HCEC 1CT (cell line): Measurements from ENCODE around the gene PCMT1.

Experiments
- DNase-seq: peaks from one replicate; pipeline ENCODE4 v3.0.0-alpha.2; 2017

Gene PCMT1

DNA sequence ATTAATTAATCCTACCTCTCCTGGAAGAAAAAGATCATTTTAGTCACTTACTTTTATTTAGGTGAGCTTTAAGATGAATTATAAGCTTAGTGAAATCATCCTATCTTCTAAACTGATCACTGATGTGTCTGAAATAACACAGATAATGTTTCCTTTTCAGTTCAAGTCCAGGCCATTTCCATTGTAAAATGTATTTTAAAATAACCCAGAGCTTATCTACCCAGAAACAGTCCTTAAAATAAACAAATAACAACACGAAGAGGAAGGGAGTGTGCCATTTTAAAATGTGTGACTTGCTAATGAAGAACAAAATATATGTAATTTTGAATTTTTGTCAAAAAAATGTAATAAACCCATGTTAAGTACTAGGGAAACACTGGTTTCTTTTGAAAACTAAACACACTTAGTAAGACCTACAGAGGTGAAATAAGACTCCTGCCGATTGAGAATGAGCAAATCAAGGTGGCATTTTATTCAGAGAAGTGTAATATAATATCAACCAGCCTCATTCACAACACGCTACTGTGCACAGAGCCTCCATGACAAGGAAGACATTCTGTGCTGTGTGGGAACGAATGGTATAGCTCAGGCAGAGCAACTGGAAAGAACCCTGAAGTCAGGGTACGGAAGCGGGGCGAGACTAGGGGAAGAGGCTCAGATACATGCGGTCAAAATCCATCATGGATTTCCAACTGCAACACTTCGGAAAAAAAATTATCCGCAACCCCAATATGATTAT lies 106.9 kb downstream of the PCMT1 start:
- no peak for DNase-seq

GRCh38 chr6:149857541-149857940 lies 108.0 kb downstream of the PCMT1 start:
- no peak for DNase-seq

- peak; percentile 92 for DNase-seq
These were observed 109.8 kb downstream of the PCMT1 start for GRCh38 chr6:149859368-149859767.

DNA sequence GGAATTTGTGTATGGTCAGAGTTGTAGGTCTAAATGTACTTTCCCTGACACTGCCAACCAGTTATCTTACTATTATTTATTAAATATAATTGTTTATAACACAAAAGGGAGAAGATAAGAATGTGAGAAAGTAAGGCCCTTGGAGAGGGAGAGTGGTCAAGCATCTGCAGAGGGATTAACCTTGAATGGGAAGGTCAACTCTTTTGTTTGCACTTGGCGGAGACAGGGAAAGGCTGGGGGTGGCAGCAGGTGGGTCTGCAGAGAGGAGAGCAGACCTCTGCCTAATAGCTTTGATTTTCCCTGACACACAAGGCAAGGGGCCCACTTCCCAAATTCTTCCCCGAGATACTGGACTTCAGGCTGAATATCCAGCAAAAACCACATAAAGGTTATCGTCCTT lies 110.4 kb downstream of the PCMT1 start:
- no peak for DNase-seq

GRCh38 chr6:149860513-149860833 lies 110.9 kb downstream of the PCMT1 start:
- DNase-seq, result no peak
